ENCODE results near the gene HSPA12B. TPM values are rescaled to one million over a fixed set of nuclear protein-coding genes. Genes with fewer than 3 reads are reported as not detected.

HSPA12B gene
- total and polyA plus RNA-seq, 2 of the 8 experiments (the other 6 are each of a cell fraction or from before 2014, with no cell fraction given): 2.2 to 4.3 TPM

- Histone ChIP-seq H3K9me3 (ENCODE audit: insufficient read depth in 2 of 2, low read depth in 1 of 2, low read length in 1 of 2) (no peaks in the 10 kb centered on the region), H2BK120ac (replicated peaks; ENCODE audit: low read depth, low read length) (no peak overlapping the region), H3K23ac (ENCODE audit: insufficient read length) (no peak overlapping the region), H3K4me3 (ENCODE audit: extremely low read depth in 1 of 4, insufficient read depth in 2 of 4, low read depth in 3 of 4, low read length in 4 of 4) (no peak overlapping the region), H4K5ac (ENCODE audit: insufficient read length, low read depth, low read length) (no peak overlapping the region), H2BK20ac (ENCODE audit: low read length) (no peak overlapping the region), H2AK5ac (ENCODE audit: low read depth, low read length) (no peak overlapping the region), H4K20me1 (replicated peaks in 1 of 2; ENCODE audit: control insufficient read depth in 1 of 2, insufficient read depth in 2 of 2, low read length in 2 of 2) (no peaks in the 10 kb centered on the region), H3K4me1 (replicated peaks in 1 of 4; ENCODE audit: control insufficient read depth in 3 of 4, insufficient read depth in 4 of 4, low read length in 3 of 4) (no peaks in the 10 kb centered on the region), H4K8ac (ENCODE audit: extremely low read depth, insufficient read depth, low read length) (no peak overlapping the region), H2BK5ac (ENCODE audit: low read depth, low read length) (no peak overlapping the region), H3K27ac (ENCODE audit: low read depth, low read length) (no peak overlapping the region), H3K4ac (replicated peaks; ENCODE audit: insufficient read length, low read depth, low read length) (no peak overlapping the region), H3K4me2 (ENCODE audit: insufficient read depth in 1 of 2, low read depth in 2 of 2, low read length in 2 of 2) (no peak overlapping the region), H3K36me3 (ENCODE audit: control insufficient read depth in 2 of 4, insufficient read depth in 4 of 4, low read length in 3 of 4) (no peaks in the 10 kb centered on the region), H3K79me1 (ENCODE audit: low read depth, low read length) (no peaks in the 10 kb centered on the region), H3K23me2 (ENCODE audit: low read depth, low read length) (no peaks in the 10 kb centered on the region), H2BK12ac (ENCODE audit: low read depth, low read length) (no peak overlapping the region), H3K27me3 (replicated peaks in 1 of 4; ENCODE audit: control insufficient read depth in 3 of 4, extremely low read depth in 1 of 4, insufficient read depth in 3 of 4, low read length in 3 of 4) (no peaks in the 10 kb centered on the region; a peak in 1 of 7 replicates), H3K9ac (replicated peaks in 1 of 4; ENCODE audit: extremely low read depth in 1 of 4, low read depth in 3 of 4, low read length in 3 of 4) (no peak overlapping the region), H2AFZ (ENCODE audit: low read length) (no peak overlapping the region), H2BK15ac (ENCODE audit: low read length) (no peak overlapping the region), H4K91ac (replicated peaks; ENCODE audit: insufficient read length, low read length) (no peak overlapping the region), H3K56ac (replicated peaks; ENCODE audit: insufficient read length, low read depth, low read length) (no peak overlapping the region), H3K14ac (ENCODE audit: insufficient read length) (no peak overlapping the region), H3K79me2 (ENCODE audit: control insufficient read depth in 1 of 2, insufficient read depth in 2 of 2, low read length in 2 of 2) (no peaks in the 10 kb centered on the region), H3K18ac (ENCODE audit: extremely low read depth, low read length) (no peak overlapping the region)
- DNase-seq (ENCODE audit: low read depth in 1 of 2, low spot score in 2 of 2) (no peak), FAIRE-seq (no peak)
- ChIA-PET CTCF (ENCODE audit: partially characterized antibody) (interaction anchor here (42.0 to 45.1 kb wide), 2 partner anchors 2 to 16 kb away, joined by 1432 read pairs; partner anchors contain the start of genes ADAM33 and SIGLEC1), POLR2A (ENCODE audit: partially characterized antibody) (interaction anchor here (1.4 kb wide), 1 partner anchor 48 kb away, joined by 5 read pairs; no protein-coding TSS in a partner anchor)
- whole genome bisulfite sequencing, 2 experiments (ENCODE audit: extremely low coverage in 1 of 2, insufficient coverage in 1 of 2, insufficient read length in 1 of 2, insufficient replicate concordance in 2 of 2, low coverage in 1 of 2, low lambda C conversion rate in 2 of 2, missing lambda C conversion rate in 1 of 2): 91% methylated on average over 11 of the region's 11 CpGs; no CpG with 5 or more reads in 1 of the 2 experiments
- TF ChIP-seq JUND (IDR thresholded peaks at IDR 0.05; ENCODE audit: low read length) (no peak), ZNF274 (IDR thresholded peaks at IDR 0.05; ENCODE audit: borderline replicate concordance, extremely low read depth, low read length) (no peak), BACH1 (IDR thresholded peaks at IDR 0.05; ENCODE audit: low read length) (no peak), MAX (IDR thresholded peaks at IDR 0.05) (no peak), RXRA (IDR thresholded peaks at IDR 0.05; ENCODE audit: insufficient read depth, low read depth, low read length) (no peak), ATF3 (IDR thresholded peaks at IDR 0.05; ENCODE audit: insufficient read depth, low read depth, low read length) (no peak)
These were observed 29.7 kb upstream of the HSPA12B start for GRCh38 chr20:3702611-3703391.

Measured in H1 (cell line).